B cell (primary cell): ENCODE results near the gene NANOS2.

ENCODE experiments used
- CTCF ChIP-seq: fragments of 200-600 bp; IDR thresholded peaks from one replicate; pipeline ENCODE4 v1.8.0; 2022; ENCODE audit warnings: antibody characterized with exemption, mild to moderate bottlenecking
- EZH2 ChIP-seq: IDR thresholded peaks from 2 replicates; pipeline ENCODE4 v1.6.1; 2012; ENCODE audit warnings: borderline replicate concordance, low read depth, mild to moderate bottlenecking, moderate library complexity, low read length; ENCODE audit not compliant: insufficient read depth, poor library complexity, severe bottlenecking

- TF ChIP-seq CTCF (no peak), EZH2 (no peak)
Measured at GRCh38 chr19:45938733-45939319, 24.2 kb upstream of the NANOS2 start.
